ENCODE measurements around the gene B3GNT8.
"Not testable (repeated sequence)": the region's sequence is repeated elsewhere in the genome, so short reads cannot be mapped to it uniquely, and the experiment has no call there.

The B3GNT8 gene

GRCh38 chr19:41413947-41414346 is 13.2 kb downstream of the B3GNT8 start:
- no peak for DNase-seq

GRCh38 chr19:41412953-41413352 is 14.2 kb downstream of the B3GNT8 start:
- DNase-seq = no peak

GRCh38 chr19:41411968-41412265 is 15.3 kb downstream of the B3GNT8 start:
- DNase-seq = no peak

- DNase-seq = no peak
Measured at GRCh38 chr19:41411100-41411967, 15.8 kb downstream of the B3GNT8 start.

GRCh38 chr19:41410336-41411054 is 16.7 kb downstream of the B3GNT8 start:
- DNase-seq = no peak

GRCh38 chr19:41409288-41409687 is 17.9 kb downstream of the B3GNT8 start:
- no peak for DNase-seq

- DNase-seq = not testable (repeated sequence)
Measured at GRCh38 chr19:41408846-41409245, 18.3 kb downstream of the B3GNT8 start.

- no peak for DNase-seq
Measured at GRCh38 chr19:41408256-41408655, 18.9 kb downstream of the B3GNT8 start.

GRCh38 chr19:41407271-41407670 is 19.9 kb downstream of the B3GNT8 start:
- no peak for DNase-seq

- DNase-seq = no peak
Measured at GRCh38 chr19:41405776-41406175, 21.4 kb downstream of the B3GNT8 start.

- no peak for DNase-seq
Measured at GRCh38 chr19:41403181-41403970, 23.8 kb downstream of the B3GNT8 start.

GRCh38 chr19:41402010-41402409 is 25.2 kb downstream of the B3GNT8 start:
- DNase-seq = no peak

GRCh38 chr19:41401483-41401882 is 25.7 kb downstream of the B3GNT8 start:
- no peak for DNase-seq

- no peak for DNase-seq
Measured at GRCh38 chr19:41399525-41399924, 27.6 kb downstream of the B3GNT8 start.

GRCh38 chr19:41399091-41399490 is 28.1 kb downstream of the B3GNT8 start:
- no peak for DNase-seq

GRCh38 chr19:41398598-41398997 is 28.6 kb downstream of the B3GNT8 start:
- no peak for DNase-seq

- no peak for DNase-seq
Measured at GRCh38 chr19:41398050-41398418, 29.1 kb downstream of the B3GNT8 start.

GRCh38 chr19:41397086-41398049 is 29.8 kb downstream of the B3GNT8 start, which contains the start of the genes BCKDHA and EXOSC5:
BCKDHA (plus strand) TSS chr19:41397818; CDS start chr19:41397828, 10 bp downstream.
EXOSC5 (minus strand) TSS chr19:41397359; CDS start chr19:41397328, 31 bp downstream.
- peak; percentile 98 for DNase-seq

GRCh38 chr19:41395355-41395754 is 31.8 kb downstream of the B3GNT8 start:
- no peak for DNase-seq

GRCh38 chr19:41392775-41393174 is 34.4 kb downstream of the B3GNT8 start:
- DNase-seq = no peak

GRCh38 chr19:41391618-41392017 is 35.6 kb downstream of the B3GNT8 start:
- no peak for DNase-seq

GRCh38 chr19:41386442-41386841 is 40.7 kb downstream of the B3GNT8 start:
- no peak for DNase-seq

Data from activated CD8-positive, alpha-beta memory T cell treated with anti-CD3 and anti-CD28 coated beads, Interleukin-2, amount 50 U/mL, for 48 hours (primary cell).